Liver (tissue), 9 donors: Measurements from ENCODE around the gene TJAP1. TPM values are rescaled to one million over a fixed set of nuclear protein-coding genes. Genes with fewer than 3 reads are reported as not detected.

ENCODE experiments used
- DNase-seq: peaks from one replicate; pipeline ENCODE4 v3.0.0-alpha.2; 2017; ENCODE audit warnings: low spot score
- H3K27ac ChIP-seq, 2 donors: one replicate each; pipeline ENCODE4 v1.7.0; 2013; ENCODE audit warnings: inconsistent platforms in 2 of 2, low read length in 2 of 2, control low read depth in 1 of 2, low read depth in 1 of 2, mild to moderate bottlenecking in 1 of 2
- H3K27me3 ChIP-seq, 4 donors: one replicate each; pipeline versions ENCODE4 v1.6.1 to v1.7.0; 2013; ENCODE audit warnings: low read length in 3 of 4, inconsistent platforms in 1 of 4, mild to moderate bottlenecking in 1 of 4, moderate library complexity in 1 of 4; ENCODE audit not compliant: control insufficient read depth in 4 of 4, insufficient read depth in 4 of 4
- H3K36me3 ChIP-seq, 4 donors: one replicate each; pipeline versions ENCODE4 v1.6.1 to v1.7.0; 2013; ENCODE audit warnings: low read length in 3 of 4, mild to moderate bottlenecking in 3 of 4, low read depth in 1 of 4, moderate library complexity in 1 of 4; ENCODE audit not compliant: control insufficient read depth in 4 of 4, insufficient read depth in 3 of 4
- H3K4me1 ChIP-seq, 4 donors: one replicate each; pipeline versions ENCODE4 v1.6.1 to v1.7.0; 2013; ENCODE audit warnings: low read length in 3 of 4, mild to moderate bottlenecking in 3 of 4, moderate library complexity in 1 of 4; ENCODE audit not compliant: control insufficient read depth in 4 of 4, insufficient read depth in 4 of 4
- H3K4me3 ChIP-seq, 3 donors: one replicate each; pipeline versions ENCODE4 v1.6.1 to v1.7.0; 2013; ENCODE audit warnings: low read length in 3 of 3, control low read depth in 1 of 3, low read depth in 1 of 3, mild to moderate bottlenecking in 1 of 3
- H3K9ac ChIP-seq, 2 donors: one replicate each; pipeline ENCODE4 v1.7.0; 2013; ENCODE audit warnings: low read length in 2 of 2, mild to moderate bottlenecking in 2 of 2, moderate library complexity in 2 of 2, control low read depth in 1 of 2, low read depth in 1 of 2
- H3K9me3 ChIP-seq, 4 donors: one replicate each; pipeline versions ENCODE4 v1.6.1 to v1.7.0; 2013; ENCODE audit warnings: low read length in 3 of 4; ENCODE audit not compliant: control insufficient read depth in 4 of 4
- ATF3 ChIP-seq: IDR thresholded peaks from 2 replicates; pipeline ENCODE4 v1.6.1; 2016; ENCODE audit warnings: antibody characterized with exemption
- CTCF ChIP-seq: fragments of 150-350 bp; IDR thresholded peaks from 2 replicates; pipeline ENCODE4 v1.5.1; 2017; ENCODE audit warnings: improper control_type of control experiment, low read depth, low read length; ENCODE audit not compliant: missing input control
- FOXA1 ChIP-seq: IDR thresholded peaks from 2 replicates; pipeline ENCODE4 v1.6.1; 2016; ENCODE audit warnings: antibody characterized with exemption
- FOXA2 ChIP-seq: IDR thresholded peaks from 2 replicates; pipeline ENCODE4 v1.6.1; 2016; ENCODE audit warnings: antibody characterized with exemption
- HNF4G ChIP-seq: IDR thresholded peaks from 2 replicates; pipeline ENCODE4 v1.6.1; 2016; ENCODE audit warnings: antibody characterized with exemption
- MAX ChIP-seq: IDR thresholded peaks from 2 replicates; pipeline ENCODE4 v1.6.1; 2016; ENCODE audit warnings: antibody characterized with exemption
- RAD21 ChIP-seq, 2 donors: IDR thresholded peaks; 2 replicates each; pipeline ENCODE4 v1.6.1; 2016; ENCODE audit warnings: antibody characterized with exemption in 2 of 2, mild to moderate bottlenecking in 2 of 2
- REST ChIP-seq: IDR thresholded peaks from 2 replicates; pipeline ENCODE4 v1.6.1; 2016; ENCODE audit warnings: antibody characterized with exemption, mild to moderate bottlenecking
- TAF1 ChIP-seq: conservative IDR thresholded peaks from 2 replicates; pipeline ENCODE4 v1.6.1; 2016; ENCODE audit warnings: antibody characterized with exemption, mild to moderate bottlenecking
- YY1 ChIP-seq: IDR thresholded peaks from 2 replicates; pipeline ENCODE4 v1.6.1; 2016; ENCODE audit warnings: antibody characterized with exemption, mild to moderate bottlenecking
- WGBS: extraction: QIAGEN DNeasy Blood & Tissue Kit; methylation state at CpG from one replicate; pipeline ENCODE4 v1.1.7; 2013; 5-methylcytosine and 5-hydroxymethylcytosine counted together
- polyA plus RNA-seq, 2 donors: library from polyadenylated mRNA; stranded (reverse) in 1 of 2; unstranded in 1 of 2; fragments of 200-250 nt in 1 of 2; fragments of >200 nt in 1 of 2; fragmentation: Nextera tagmentation in 1 of 2; extraction: Ambion mirVana in 1 of 2; gene quantifications; one replicate each; pipeline versions ENCODE4 v1.2.1 to v1.2.3, GENCODE V29; 2013 to 2015
- total RNA-seq, 2 donors: library from RNA; depleted of rRNA; stranded (reverse); fragments of >200 nt; gene quantifications; one replicate each; pipeline ENCODE4 v1.2.3, GENCODE V29; 2014
- donor health status: healthy.
- donor health status: healthy.
- donor health status: healthy.
- donor health status: healthy.
- donor health status: healthy.

Gene TJAP1
- total and polyA plus RNA-seq, 4 donors: 6.9 to 10.3 (median 7.8) TPM

GRCh38 chr6:43475516-43475915, 1.9 kb upstream of the TJAP1 start:
- no peak overlapping the region for H3K27ac ChIP-seq
- no peak overlapping the region for H3K9ac ChIP-seq
- WGBS: 89% methylated on average over 6 of the region's 6 CpGs
- H3K27me3 ChIP-seq: no peaks in the 10 kb centered on the region
- H3K36me3 ChIP-seq: no peaks in the 10 kb centered on the region
- no peaks in the 10 kb centered on the region for H3K9me3 ChIP-seq
- DNase-seq: no peak
- TF ChIP-seq TAF1 (no peak), CTCF (no peak), RAD21 (IDR thresholded peaks at IDR 0.05) (no peak), FOXA1 (no peak), ATF3 (no peak), REST (no peak)
- H3K4me1 ChIP-seq: peaks cover 3 to 14% (median 11%) of the 10 kb centered on the region in 4 donors
- H3K4me3 ChIP-seq: no peak overlapping the region

- no peak for TF ChIP-seq CTCF
- no peak for TF ChIP-seq FOXA2
- TF ChIP-seq MAX: no peak
- TF ChIP-seq HNF4G: no peak
- no peak for TF ChIP-seq YY1
- DNase-seq: no peak
- H3K4me1 ChIP-seq: peaks cover 5 to 22% (median 15%) of the 10 kb centered on the region in 4 donors
- peak overlapping the region in 1 of 3 donors; percentile 92 for H3K4me3 ChIP-seq
- H3K9me3 ChIP-seq: no peaks in the 10 kb centered on the region
- no peak overlapping the region for H3K9ac ChIP-seq
- no peak overlapping the region for H3K27ac ChIP-seq
- H3K27me3 ChIP-seq: no peaks in the 10 kb centered on the region
- whole genome bisulfite sequencing: 46% methylated on average over 2 of the region's 2 CpGs
- H3K36me3 ChIP-seq: no peaks in the 10 kb centered on the region
Measured at GRCh38 chr6:43476746-43477145, 624 bp upstream of the TJAP1 start.
